ENCODE results near the gene PRM1. TPM values are rescaled to one million over a fixed set of nuclear protein-coding genes. Genes with fewer than 3 reads are reported as not detected.
A peak's percentile ranks its signal among the peaks of the same experiment; 100 is the strongest.

Gene PRM1
- total RNA-seq, 1 experiment from 2014 or later, result not detected

DNA sequence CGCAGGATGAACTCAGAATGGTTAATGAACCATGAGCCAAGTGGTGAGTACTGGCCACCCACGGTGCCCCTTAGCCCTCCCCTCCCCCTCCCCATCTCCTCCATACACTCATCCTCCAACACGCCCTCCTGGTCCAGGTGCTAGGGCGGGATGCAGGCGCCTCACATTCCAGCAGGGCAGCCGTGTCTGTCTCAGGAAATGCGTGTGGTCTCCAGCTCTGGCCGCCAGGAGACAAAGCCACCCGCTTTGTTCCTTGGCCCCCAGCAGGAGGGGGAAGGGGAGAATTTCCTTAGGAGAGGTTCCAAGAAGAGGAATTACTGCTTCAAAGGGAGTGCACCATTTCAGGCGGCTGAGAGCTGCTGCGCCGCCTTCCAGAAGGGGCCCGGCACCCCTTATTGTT lies 34.4 kb upstream of the PRM1 start:
- no TSS peak for BruUV-seq (replicated peaks)
- Mint-ChIP-seq H3K36me3 (ENCODE audit: insufficient read depth, unreplicated experiment) (no peaks in the 10 kb centered on the region), H3K4me3 (ENCODE audit: low read depth, unreplicated experiment) (no peak overlapping the region), H3K9me3 (ENCODE audit: low read depth, unreplicated experiment) (no peaks in the 10 kb centered on the region), H3K27me3 (ENCODE audit: unreplicated experiment) (no peaks in the 10 kb centered on the region), H3K27ac (ENCODE audit: unreplicated experiment) (no peak overlapping the region), H3K4me1 (ENCODE audit: low read depth, unreplicated experiment) (peaks cover 10% of the 10 kb centered on the region)
- CTCF ChIA-PET, result interaction anchor here (0.5 to 0.7 kb wide), 2 partner anchors 37 to 120 kb away, joined by 3 to 5 read pairs; no protein-coding TSS in a partner anchor
- intact Hi-C loops (cut with micrococcal nuclease; ENCODE audit: unreplicated experiment), result no loop called here
- no peak for TF ChIP-seq CTCF (IDR thresholded peaks at IDR 0.05; ENCODE audit: unreplicated experiment)
- no peak for DNase-seq

GRCh38 chr16:11314309-11314894 lies 33.3 kb upstream of the PRM1 start:
- Mint-ChIP-seq H3K4me1 (ENCODE audit: low read depth, unreplicated experiment) (peaks cover 10% of the 10 kb centered on the region), H3K27ac (ENCODE audit: unreplicated experiment) (no peak overlapping the region), H3K9me3 (ENCODE audit: low read depth, unreplicated experiment) (no peaks in the 10 kb centered on the region), H3K4me3 (ENCODE audit: low read depth, unreplicated experiment) (no peak overlapping the region), H3K27me3 (ENCODE audit: unreplicated experiment) (no peaks in the 10 kb centered on the region), H3K36me3 (ENCODE audit: insufficient read depth, unreplicated experiment) (no peaks in the 10 kb centered on the region)
- no TSS peak for BruUV-seq (replicated peaks)
- intact Hi-C loops (cut with micrococcal nuclease; ENCODE audit: unreplicated experiment), result no loop called here
- no peak for TF ChIP-seq CTCF (IDR thresholded peaks at IDR 0.05; ENCODE audit: unreplicated experiment)
- CTCF ChIA-PET, result no interaction called here
- no peak for DNase-seq

DNA sequence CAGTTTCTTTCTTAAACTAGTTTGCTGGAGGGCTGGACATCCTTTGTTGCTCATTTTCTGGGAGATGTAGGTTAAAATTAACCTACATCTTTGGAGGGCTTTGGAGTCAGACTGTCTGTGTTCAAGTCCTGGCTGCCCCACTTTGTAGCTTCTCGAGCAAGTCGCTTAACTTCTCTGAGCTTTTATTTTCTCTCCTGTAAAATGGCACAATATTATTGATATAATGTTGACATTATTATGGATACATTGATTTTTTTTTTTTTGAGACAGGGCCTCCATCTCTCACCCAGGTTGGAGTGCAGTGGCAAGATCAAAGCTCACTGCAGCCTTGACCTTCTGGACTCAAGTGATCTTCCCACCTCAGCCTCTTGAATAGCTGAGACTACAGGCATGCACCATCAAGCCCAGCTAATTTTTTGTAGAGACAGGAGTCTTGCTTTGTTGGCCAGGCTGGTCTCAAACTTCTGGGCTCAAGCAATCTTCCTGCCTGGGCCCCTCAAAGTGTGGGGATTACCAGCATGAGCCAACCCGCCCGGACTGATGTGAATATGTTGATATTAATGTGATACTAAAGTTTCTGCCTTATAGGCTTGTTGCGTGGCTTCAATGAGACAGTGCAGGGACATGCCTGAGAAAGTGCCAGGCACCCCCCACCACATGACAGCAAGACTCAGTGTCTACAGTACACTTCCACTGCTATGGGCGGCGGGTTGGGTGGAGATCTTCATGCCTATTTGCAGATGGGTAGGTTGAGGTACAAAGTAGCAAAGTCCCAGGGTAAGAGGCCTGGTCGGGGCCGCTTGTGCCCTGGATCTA lies 32.6 kb upstream of the PRM1 start:
- no peak for TF ChIP-seq CTCF (IDR thresholded peaks at IDR 0.05; ENCODE audit: unreplicated experiment)
- Mint-ChIP-seq H3K27ac (ENCODE audit: unreplicated experiment) (no peak overlapping the region), H3K27me3 (ENCODE audit: unreplicated experiment) (no peaks in the 10 kb centered on the region), H3K4me1 (ENCODE audit: low read depth, unreplicated experiment) (peaks cover 10% of the 10 kb centered on the region), H3K36me3 (ENCODE audit: insufficient read depth, unreplicated experiment) (no peaks in the 10 kb centered on the region), H3K4me3 (ENCODE audit: low read depth, unreplicated experiment) (no peak overlapping the region), H3K9me3 (ENCODE audit: low read depth, unreplicated experiment) (no peaks in the 10 kb centered on the region)
- BruUV-seq (replicated peaks), result no TSS peak
- no peak for DNase-seq
- CTCF ChIA-PET, result no interaction called here
- intact Hi-C loops (cut with micrococcal nuclease; ENCODE audit: unreplicated experiment), result no loop called here

DNA sequence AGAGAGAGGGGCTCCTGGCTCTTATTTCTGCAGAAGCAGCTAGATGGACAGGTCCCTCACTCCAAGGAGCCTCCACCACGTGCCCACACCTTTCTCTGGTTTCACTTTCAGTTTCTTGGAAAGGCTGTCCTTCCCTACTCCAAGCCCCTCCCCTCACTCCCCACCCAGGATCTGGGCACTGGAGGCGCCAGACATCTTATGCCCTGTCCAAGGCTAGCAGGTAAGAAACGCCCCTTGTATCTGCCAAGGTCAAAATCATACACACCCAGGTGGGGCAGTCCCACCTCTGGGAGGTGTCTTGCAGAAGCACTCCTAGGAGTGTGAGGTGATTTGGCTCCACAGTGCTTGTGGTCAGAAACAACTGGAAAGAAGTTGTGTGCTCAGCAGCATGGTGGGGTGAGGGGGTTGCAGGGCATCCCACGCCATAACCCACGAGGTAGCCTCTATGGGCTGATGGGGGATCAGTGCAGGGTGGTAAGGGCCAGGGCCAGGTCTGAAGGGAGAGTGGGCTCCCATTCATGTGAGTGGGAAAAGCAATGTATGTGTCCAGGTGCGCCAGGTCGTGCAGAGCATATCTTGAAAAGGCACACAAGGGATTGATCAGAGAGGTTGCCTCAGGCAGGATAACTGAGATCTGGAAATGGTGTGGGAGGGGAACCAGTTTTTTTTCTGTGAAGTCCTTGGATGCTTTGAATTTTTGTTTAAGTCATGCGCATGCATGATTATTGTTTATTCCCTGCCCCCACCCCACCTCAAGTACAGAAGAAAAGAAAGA lies 31.8 kb upstream of the PRM1 start:
- intact Hi-C loops (cut with micrococcal nuclease; ENCODE audit: unreplicated experiment), result no loop called here
- Mint-ChIP-seq H3K27ac (ENCODE audit: unreplicated experiment) (no peak overlapping the region), H3K27me3 (ENCODE audit: unreplicated experiment) (no peaks in the 10 kb centered on the region), H3K9me3 (ENCODE audit: low read depth, unreplicated experiment) (no peaks in the 10 kb centered on the region), H3K4me3 (ENCODE audit: low read depth, unreplicated experiment) (peak overlapping the region; percentile 6), H3K36me3 (ENCODE audit: insufficient read depth, unreplicated experiment) (no peaks in the 10 kb centered on the region), H3K4me1 (ENCODE audit: low read depth, unreplicated experiment) (peaks cover 10% of the 10 kb centered on the region)
- CTCF ChIA-PET, result no interaction called here
- no peak for TF ChIP-seq CTCF (IDR thresholded peaks at IDR 0.05; ENCODE audit: unreplicated experiment)
- peak; percentile 71 for DNase-seq
- TSS peak; percentile 58 for BruUV-seq (replicated peaks)
